Upper lobe of right lung (tissue), 1 donor: Measurements from ENCODE around the gene GTF3C6. TPM values are rescaled to one million over a fixed set of nuclear protein-coding genes. Genes with fewer than 3 reads are reported as not detected.
"Not testable (repeated sequence)": the region's sequence is repeated elsewhere in the genome, so short reads cannot be mapped to it uniquely, and the experiment has no call there.

ENCODE experiments used
- ATAC-seq: fragments of 200-7000 bp; cut with Tn5 transposase; one replicate; pipeline ENCODE4 v1.9.1; 2020; ENCODE audit warnings: mild to moderate bottlenecking, moderate library complexity
- DNase-seq: peaks from one replicate; pipeline ENCODE4 v3.0.0-alpha.2; 2020
- H3K27ac ChIP-seq: fragments of 200-600 bp; one replicate; pipeline ENCODE4 v1.8.0; 2022
- H3K27me3 ChIP-seq: fragments of 200-600 bp; one replicate; pipeline ENCODE4 v1.8.0; 2022; ENCODE audit warnings: mild to moderate bottlenecking
- H3K36me3 ChIP-seq: fragments of 200-600 bp; one replicate; pipeline ENCODE4 v1.8.0; 2022
- H3K4me1 ChIP-seq: fragments of 200-600 bp; one replicate; pipeline ENCODE4 v1.8.0; 2022
- H3K4me3 ChIP-seq: fragments of 200-600 bp; one replicate; pipeline ENCODE4 v1.8.0; 2022; ENCODE audit warnings: mild to moderate bottlenecking
- H3K9me3 ChIP-seq: fragments of 200-600 bp; one replicate; pipeline ENCODE4 v1.8.0; 2022
- CTCF ChIP-seq: fragments of 200-600 bp; IDR thresholded peaks from one replicate; pipeline ENCODE4 v1.8.0; 2022; ENCODE audit warnings: antibody characterized with exemption
- intact Hi-C: fragments of 100-400 bp; cut with DNase I; formaldehyde crosslinking; loops from one replicate; pipeline ENCODE4 v1.11.0; 2022
- total RNA-seq: library from RNA; stranded (reverse); fragmentation: NEBNext Ultra II Directional; extraction: Animal tissue kit (Norgen Biotek cat#: 25700); gene quantifications from one replicate; pipeline ENCODE4 v1.2.1, GENCODE V29; 2021
- donor health status: DM: no; HTN: yes; CAD: no; lungs with severe emphysema.

The GTF3C6 gene
- total RNA-seq, 1 donor from 2014 or later: 47.5 TPM

DNA sequence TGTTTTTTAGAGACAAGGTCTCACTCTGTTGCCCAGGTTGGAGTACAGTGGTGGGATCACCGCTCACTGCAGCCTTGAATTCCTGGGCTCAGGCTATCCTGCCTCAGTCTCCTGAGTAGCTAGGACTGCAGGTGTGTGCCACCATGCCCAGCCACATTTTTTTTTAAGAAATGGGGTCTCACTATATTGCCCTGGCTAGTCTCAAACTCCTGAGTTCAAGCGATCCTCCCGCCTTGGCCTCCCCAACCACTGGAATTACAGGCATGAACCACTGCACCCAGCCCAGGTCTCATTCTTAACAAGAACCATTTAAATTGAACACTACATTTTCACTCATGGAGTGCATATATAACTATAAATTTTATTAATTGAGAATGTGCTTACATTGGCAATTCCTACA is 43.8 kb downstream of the GTF3C6 start:
- Histone ChIP-seq H3K4me1 (no peaks in the 10 kb centered on the region), H3K27me3 (no peaks in the 10 kb centered on the region), H3K27ac (no peak overlapping the region), H3K9me3 (no peaks in the 10 kb centered on the region), H3K36me3 (peaks cover 93% of the 10 kb centered on the region), H3K4me3 (no peak overlapping the region)
- intact Hi-C loops: no loop called here
- no peak for ATAC-seq
- no peak for DNase-seq
- TF ChIP-seq CTCF: no peak

- intact Hi-C loops: no loop called here
- DNase-seq (no peak), ATAC-seq (peak; percentile 89)
- Histone ChIP-seq H3K4me3 (no peak overlapping the region), H3K27me3 (no peaks in the 10 kb centered on the region), H3K27ac (no peak overlapping the region), H3K4me1 (no peaks in the 10 kb centered on the region), H3K9me3 (no peaks in the 10 kb centered on the region), H3K36me3 (peaks cover 69% of the 10 kb centered on the region)
- TF ChIP-seq CTCF: peak; percentile 58
These were observed 53.0 kb downstream of the GTF3C6 start for GRCh38 chr6:111011360-111012142.

DNA sequence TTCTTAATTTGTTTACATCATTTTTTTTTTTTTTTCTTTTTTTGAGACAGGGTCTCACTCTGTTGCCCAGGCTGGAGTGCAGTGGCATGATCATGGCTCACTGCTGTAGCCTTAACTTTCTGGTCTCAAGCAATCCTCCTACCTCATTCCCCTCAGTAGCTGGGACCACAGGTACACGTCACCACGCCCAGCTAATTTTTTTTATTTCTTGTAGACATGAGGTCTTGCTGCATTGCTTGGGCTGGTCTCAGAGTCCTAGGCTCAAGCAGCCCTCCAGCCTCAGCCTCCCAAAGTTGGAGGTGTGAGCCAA is 53.6 kb downstream of the GTF3C6 start:
- Histone ChIP-seq H3K4me3 (no peak overlapping the region), H3K36me3 (peaks cover 65% of the 10 kb centered on the region), H3K9me3 (no peaks in the 10 kb centered on the region), H3K27me3 (no peaks in the 10 kb centered on the region), H3K4me1 (no peaks in the 10 kb centered on the region), H3K27ac (no peak overlapping the region)
- ATAC-seq: no peak
- DNase-seq: no peak
- intact Hi-C loops: no loop called here
- TF ChIP-seq CTCF: no peak

DNA sequence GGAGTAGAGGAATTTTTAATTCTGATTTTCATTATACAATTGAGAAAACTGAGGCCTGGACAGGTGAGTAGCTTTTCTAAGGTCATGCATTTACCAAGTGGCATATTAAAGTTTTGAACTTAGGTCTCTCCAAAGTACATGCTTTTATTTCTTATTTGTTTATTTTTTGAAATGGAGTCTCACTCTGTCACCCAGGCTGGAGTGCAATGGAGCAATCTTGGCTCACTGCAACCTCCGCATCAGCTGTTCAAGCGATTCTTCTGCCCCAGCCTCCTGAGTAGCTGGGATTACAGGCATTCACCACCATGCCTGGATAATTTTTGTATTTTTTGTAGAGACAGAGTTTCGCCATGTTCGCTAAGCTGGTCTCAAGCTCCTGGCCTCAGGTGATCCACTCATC is 54.0 kb downstream of the GTF3C6 start:
- ATAC-seq, H3K4me1 ChIP-seq, intact Hi-C loops, H3K9me3 ChIP-seq, DNase-seq, H3K27ac ChIP-seq, H3K4me3 ChIP-seq, H3K27me3 ChIP-seq: not testable (repeated sequence)
- peaks cover 61% of the 10 kb centered on the region for H3K36me3 ChIP-seq

DNA sequence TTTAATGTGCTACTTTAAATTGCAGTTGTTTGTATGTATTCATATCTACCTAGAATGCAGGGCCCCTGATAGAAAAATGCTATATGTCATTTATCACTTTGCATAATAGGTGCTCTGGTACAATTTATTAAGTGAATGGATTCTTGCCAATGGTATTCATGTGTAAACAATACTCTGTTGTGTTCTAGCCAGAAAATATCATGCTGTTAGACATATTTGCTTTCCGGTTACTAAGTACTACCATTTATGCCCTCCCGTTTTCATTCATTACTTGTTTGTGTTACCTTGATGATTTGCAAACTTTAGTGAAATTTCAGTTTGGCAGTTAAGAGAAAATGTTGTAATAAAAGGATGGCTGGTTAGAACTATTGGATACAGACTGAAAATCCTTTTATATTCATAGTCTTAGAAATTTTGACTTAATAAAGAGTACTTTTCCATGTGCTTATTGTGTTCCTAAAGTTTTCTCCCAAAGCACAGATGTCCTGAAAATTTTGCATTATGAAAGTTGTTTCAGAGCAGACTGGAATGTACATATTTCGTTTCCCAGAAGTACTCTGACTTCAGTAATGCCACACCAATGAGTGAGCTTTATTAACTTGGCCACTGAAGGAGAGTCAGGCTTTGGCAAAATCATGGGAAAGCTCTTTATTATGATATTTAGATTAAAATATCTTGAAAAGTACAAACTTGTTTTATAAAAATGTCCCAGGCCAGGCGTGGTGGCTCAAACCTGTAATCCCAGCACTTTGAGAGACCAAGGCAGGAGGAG is 54.8 kb downstream of the GTF3C6 start:
- TF ChIP-seq CTCF: no peak
- Histone ChIP-seq H3K27me3 (no peaks in the 10 kb centered on the region), H3K9me3 (no peaks in the 10 kb centered on the region), H3K4me1 (no peaks in the 10 kb centered on the region), H3K4me3 (no peak overlapping the region), H3K27ac (no peak overlapping the region), H3K36me3 (peaks cover 53% of the 10 kb centered on the region)
- no peak for DNase-seq
- ATAC-seq: no peak
- intact Hi-C loops: no loop called here

DNA sequence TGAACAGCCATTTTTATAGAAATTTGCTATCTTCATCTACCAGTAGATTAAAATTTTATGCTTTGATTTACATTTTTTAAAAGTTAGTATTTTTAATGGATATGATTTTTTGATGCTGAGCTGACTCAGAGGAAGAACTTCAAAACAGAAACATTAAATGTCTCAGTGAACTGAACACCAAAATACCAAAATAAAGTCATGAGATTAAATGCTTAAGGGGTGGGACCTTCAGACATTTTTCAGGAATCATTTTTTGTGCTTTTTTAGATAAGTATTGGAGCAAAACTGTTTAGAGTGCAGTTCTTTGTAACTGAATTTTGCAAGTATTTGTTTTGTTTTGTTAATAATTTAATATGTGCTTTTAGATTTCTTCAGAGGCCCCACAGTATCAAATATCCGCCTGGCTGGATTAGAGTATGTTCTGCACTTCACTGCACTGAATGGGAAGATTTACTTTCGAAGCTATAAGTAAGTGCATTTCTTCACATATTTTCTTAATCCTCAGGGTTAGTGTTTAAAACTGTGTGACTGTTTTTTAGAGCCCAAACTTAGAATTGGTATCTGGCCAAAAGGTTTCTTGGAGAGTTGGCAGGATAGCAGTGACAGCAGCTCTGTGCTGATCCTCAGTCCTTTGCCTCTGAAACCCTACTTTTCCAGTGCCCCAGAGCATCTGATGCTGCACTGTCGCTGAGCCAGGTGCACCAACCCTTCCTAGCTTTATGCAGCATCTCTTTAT is 57.1 kb downstream of the GTF3C6 start:
- Histone ChIP-seq H3K36me3 (peaks cover 37% of the 10 kb centered on the region), H3K27me3 (no peaks in the 10 kb centered on the region), H3K4me3 (no peak overlapping the region), H3K9me3 (no peaks in the 10 kb centered on the region), H3K4me1 (no peaks in the 10 kb centered on the region), H3K27ac (no peak overlapping the region)
- DNase-seq: no peak
- ATAC-seq: no peak
- intact Hi-C loops: no loop called here
- TF ChIP-seq CTCF: no peak

GRCh38 chr6:111017241-111017640 is 58.7 kb downstream of the GTF3C6 start:
- H3K36me3 ChIP-seq: peaks cover 30% of the 10 kb centered on the region
- H3K27ac ChIP-seq, DNase-seq, ATAC-seq, H3K4me3 ChIP-seq, H3K9me3 ChIP-seq, H3K27me3 ChIP-seq, H3K4me1 ChIP-seq, intact Hi-C loops: not testable (repeated sequence)
